22Rv1 (cell line): Measurements from ENCODE around the gene RPTOR.

Source experiments
- H3K27ac ChIP-seq: fragments of 450-650 bp; 2 replicates; pipeline ENCODE4 v1.5.1; 2017
- ZFX ChIP-seq: fragments of 450-650 bp; IDR thresholded peaks from 2 replicates; pipeline ENCODE4 v1.6.1; 2017; ENCODE audit warnings: antibody characterized with exemption, borderline replicate concordance
- TF ChIP-seq, protein P1 (sequence below): fragments of 450-650 bp; IDR thresholded peaks from 2 replicates; pipeline ENCODE4 v1.5.1; 2017; ENCODE audit warnings: mild to moderate bottlenecking

Gene RPTOR

DNA sequence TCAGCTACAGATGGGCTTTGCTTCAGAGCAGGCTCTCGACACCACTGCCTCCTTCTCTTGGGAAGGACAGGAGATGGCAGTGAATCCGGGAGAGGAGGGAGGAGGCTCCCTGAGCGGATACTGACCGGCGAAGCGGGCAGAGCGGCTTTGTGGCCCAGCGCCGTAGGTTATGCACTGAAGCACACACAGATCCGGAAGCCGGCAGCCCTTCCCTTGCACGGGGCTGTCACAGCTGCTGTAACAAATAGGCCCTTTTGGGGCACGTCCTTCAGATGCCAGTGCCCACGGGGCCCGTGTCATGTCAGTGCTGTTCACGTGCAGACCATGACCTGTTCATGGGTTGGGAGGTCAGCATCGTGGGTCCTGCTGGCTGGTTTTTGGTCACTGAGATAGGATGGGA lies 302.3 kb downstream of the RPTOR start:
- TF ChIP-seq, protein P1, sequence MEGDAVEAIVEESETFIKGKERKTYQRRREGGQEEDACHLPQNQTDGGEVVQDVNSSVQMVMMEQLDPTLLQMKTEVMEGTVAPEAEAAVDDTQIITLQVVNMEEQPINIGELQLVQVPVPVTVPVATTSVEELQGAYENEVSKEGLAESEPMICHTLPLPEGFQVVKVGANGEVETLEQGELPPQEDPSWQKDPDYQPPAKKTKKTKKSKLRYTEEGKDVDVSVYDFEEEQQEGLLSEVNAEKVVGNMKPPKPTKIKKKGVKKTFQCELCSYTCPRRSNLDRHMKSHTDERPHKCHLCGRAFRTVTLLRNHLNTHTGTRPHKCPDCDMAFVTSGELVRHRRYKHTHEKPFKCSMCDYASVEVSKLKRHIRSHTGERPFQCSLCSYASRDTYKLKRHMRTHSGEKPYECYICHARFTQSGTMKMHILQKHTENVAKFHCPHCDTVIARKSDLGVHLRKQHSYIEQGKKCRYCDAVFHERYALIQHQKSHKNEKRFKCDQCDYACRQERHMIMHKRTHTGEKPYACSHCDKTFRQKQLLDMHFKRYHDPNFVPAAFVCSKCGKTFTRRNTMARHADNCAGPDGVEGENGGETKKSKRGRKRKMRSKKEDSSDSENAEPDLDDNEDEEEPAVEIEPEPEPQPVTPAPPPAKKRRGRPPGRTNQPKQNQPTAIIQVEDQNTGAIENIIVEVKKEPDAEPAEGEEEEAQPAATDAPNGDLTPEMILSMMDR = no peak
- no peak for TF ChIP-seq ZFX
- H3K27ac ChIP-seq = no peak overlapping the region

GRCh38 chr17:80847496-80848230 lies 303.0 kb downstream of the RPTOR start:
- no peak for TF ChIP-seq ZFX
- TF ChIP-seq, protein P1 = no peak
- H3K27ac ChIP-seq = no peak overlapping the region

DNA sequence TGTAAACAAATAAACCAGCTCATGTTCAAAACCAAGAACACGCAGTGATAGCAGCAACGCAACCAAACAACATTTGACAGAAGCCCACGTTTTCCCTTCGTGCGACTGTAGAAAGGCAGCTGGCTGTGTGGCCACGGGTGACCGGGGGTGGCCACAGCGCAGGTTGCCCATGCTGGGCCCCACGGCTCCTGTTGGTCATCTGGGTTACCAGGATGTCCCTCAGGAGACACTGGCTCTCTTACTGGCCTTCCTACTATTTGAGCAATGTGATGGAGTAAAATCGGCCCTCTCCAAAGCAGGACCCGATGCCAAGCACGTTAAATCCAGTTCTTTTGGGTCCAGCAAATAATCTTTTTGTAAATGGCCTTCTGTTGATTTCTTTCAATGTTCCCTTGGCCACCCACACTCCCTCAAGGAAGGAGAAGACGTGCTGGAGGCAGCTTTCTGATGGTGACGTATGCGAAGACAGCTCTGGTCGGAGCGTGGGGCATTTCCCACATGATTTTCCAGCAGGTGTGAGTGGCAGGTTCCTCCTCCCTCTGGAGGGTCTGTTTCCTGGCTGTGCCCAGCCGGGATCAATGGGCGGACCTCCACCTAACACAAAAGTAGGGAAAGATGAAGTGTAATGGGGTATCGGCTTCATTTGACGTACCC lies 303.9 kb downstream of the RPTOR start:
- TF ChIP-seq, protein P1 = no peak
- H3K27ac ChIP-seq = no peak overlapping the region

GRCh38 chr17:80849119-80849518 lies 304.5 kb downstream of the RPTOR start:
- H3K27ac ChIP-seq = no peak overlapping the region
- no peak for TF ChIP-seq ZFX
- TF ChIP-seq, protein P1 = no peak

- no peak for TF ChIP-seq ZFX
- TF ChIP-seq, protein P1 = no peak
- no peak overlapping the region for H3K27ac ChIP-seq
Observed at GRCh38 chr17:80850109-80850508, 305.5 kb downstream of the RPTOR start.

GRCh38 chr17:80850817-80851216 lies 306.2 kb downstream of the RPTOR start:
- TF ChIP-seq ZFX = no peak
- TF ChIP-seq, protein P1 = no peak
- no peak overlapping the region for H3K27ac ChIP-seq

- no peak for TF ChIP-seq ZFX
- TF ChIP-seq, protein P1 = no peak
- H3K27ac ChIP-seq = no peak overlapping the region
Observed at GRCh38 chr17:80851277-80851925, 306.8 kb downstream of the RPTOR start.
